ENCODE results near the gene ENPP6. TPM values are rescaled to one million over a fixed set of nuclear protein-coding genes. Genes with fewer than 3 reads are reported as not detected.

Gene ENPP6
- total and polyA plus RNA-seq, 2 of the 13 experiments (the other 11 are each of a cell fraction or from before 2014, with no cell fraction given) = not detected

DNA sequence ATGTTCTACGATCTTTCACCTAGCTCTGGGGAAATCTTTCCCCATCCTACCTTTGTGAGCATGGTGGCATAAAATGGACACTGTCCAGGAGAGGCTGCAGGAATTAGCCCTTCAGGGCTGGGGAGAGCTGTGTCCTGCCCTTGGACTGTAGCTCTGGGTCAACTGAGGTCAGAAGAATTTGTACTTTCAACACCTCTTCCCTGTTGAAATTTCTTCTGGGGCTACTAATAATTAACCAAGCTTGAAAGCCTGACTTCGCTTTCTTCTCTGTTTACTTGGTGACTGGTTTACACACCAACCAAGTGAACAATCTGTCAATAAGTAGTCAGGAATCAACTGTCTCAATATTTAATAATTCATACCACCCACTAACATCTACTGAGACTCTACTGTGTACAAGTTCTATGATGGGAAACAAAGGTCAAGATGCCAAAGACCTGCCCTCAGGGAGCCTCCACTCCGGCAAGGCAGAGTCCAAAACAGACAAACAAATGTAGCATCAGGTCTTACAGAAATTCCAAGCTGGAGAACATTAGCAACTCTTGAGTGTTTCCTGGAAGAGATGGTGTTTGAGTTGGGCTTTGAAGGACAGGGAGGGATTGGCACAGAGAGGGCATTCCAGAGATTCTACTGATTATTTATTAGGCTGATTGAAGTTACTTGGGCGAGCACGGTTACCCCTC is 113.1 kb downstream of the ENPP6 start (continued):
- TF ChIP-seq, protein P1, sequence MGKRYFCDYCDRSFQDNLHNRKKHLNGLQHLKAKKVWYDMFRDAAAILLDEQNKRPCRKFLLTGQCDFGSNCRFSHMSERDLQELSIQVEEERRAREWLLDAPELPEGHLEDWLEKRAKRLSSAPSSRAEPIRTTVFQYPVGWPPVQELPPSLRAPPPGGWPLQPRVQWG (CRISPR knock-in tag; IDR thresholded peaks at IDR 0.05; ENCODE audit: borderline replicate concordance, low read depth) = no peak
- TF ChIP-seq BCL6 (CRISPR knock-in tag; IDR thresholded peaks at IDR 0.05) = peak; percentile 77
- TF ChIP-seq, protein P2, sequence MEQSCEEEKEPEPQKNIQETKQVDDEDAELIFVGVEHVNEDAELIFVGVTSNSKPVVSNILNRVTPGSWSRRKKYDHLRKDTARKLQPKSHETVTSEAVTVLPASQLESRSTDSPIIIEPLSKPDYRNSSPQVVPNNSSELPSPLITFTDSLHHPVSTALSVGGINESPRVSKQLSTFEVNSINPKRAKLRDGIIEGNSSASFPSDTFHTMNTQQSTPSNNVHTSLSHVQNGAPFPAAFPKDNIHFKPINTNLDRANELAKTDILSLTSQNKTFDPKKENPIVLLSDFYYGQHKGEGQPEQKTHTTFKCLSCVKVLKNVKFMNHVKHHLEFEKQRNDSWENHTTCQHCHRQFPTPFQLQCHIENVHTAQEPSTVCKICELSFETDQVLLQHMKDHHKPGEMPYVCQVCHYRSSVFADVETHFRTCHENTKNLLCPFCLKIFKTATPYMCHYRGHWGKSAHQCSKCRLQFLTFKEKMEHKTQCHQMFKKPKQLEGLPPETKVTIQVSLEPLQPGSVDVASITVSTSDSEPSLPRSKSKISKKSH (CRISPR knock-in tag; IDR thresholded peaks at IDR 0.05; ENCODE audit: borderline replicate concordance) = no peak
- TF ChIP-seq MAFF (IDR thresholded peaks at IDR 0.05; ENCODE audit: low read depth, low read length) = no peak
- TF ChIP-seq GABPB1 (CRISPR knock-in tag; IDR thresholded peaks at IDR 0.05) = no peak
- TF ChIP-seq ZNF20 (CRISPR knock-in tag; IDR thresholded peaks at IDR 0.05) = no peak
- TF ChIP-seq, protein P3, sequence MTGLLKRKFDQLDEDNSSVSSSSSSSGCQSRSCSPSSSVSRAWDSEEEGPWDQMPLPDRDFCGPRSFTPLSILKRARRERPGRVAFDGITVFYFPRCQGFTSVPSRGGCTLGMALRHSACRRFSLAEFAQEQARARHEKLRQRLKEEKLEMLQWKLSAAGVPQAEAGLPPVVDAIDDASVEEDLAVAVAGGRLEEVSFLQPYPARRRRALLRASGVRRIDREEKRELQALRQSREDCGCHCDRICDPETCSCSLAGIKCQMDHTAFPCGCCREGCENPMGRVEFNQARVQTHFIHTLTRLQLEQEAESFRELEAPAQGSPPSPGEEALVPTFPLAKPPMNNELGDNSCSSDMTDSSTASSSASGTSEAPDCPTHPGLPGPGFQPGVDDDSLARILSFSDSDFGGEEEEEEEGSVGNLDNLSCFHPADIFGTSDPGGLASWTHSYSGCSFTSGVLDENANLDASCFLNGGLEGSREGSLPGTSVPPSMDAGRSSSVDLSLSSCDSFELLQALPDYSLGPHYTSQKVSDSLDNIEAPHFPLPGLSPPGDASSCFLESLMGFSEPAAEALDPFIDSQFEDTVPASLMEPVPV (CRISPR knock-in tag; IDR thresholded peaks at IDR 0.05) = no peak
- TF ChIP-seq, protein P4, sequence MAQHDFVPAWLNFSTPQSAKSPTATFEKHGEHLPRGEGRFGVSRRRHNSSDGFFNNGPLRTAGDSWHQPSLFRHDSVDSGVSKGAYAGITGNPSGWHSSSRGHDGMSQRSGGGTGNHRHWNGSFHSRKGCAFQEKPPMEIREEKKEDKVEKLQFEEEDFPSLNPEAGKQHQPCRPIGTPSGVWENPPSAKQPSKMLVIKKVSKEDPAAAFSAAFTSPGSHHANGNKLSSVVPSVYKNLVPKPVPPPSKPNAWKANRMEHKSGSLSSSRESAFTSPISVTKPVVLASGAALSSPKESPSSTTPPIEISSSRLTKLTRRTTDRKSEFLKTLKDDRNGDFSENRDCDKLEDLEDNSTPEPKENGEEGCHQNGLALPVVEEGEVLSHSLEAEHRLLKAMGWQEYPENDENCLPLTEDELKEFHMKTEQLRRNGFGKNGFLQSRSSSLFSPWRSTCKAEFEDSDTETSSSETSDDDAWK (CRISPR knock-in tag; IDR thresholded peaks at IDR 0.05) = no peak
- no peak for TF ChIP-seq ZNF3 (CRISPR knock-in tag; IDR thresholded peaks at IDR 0.05)
- no peak for TF ChIP-seq ZNF432 (CRISPR knock-in tag; IDR thresholded peaks at IDR 0.05; ENCODE audit: borderline replicate concordance)
- TF ChIP-seq KDM1A (CRISPR knock-in tag; IDR thresholded peaks at IDR 0.05) = no peak
- peak; percentile 99 for TF ChIP-seq ESRRA (CRISPR knock-in tag; IDR thresholded peaks at IDR 0.05; ENCODE audit: low read depth)
- TF ChIP-seq, protein P5, sequence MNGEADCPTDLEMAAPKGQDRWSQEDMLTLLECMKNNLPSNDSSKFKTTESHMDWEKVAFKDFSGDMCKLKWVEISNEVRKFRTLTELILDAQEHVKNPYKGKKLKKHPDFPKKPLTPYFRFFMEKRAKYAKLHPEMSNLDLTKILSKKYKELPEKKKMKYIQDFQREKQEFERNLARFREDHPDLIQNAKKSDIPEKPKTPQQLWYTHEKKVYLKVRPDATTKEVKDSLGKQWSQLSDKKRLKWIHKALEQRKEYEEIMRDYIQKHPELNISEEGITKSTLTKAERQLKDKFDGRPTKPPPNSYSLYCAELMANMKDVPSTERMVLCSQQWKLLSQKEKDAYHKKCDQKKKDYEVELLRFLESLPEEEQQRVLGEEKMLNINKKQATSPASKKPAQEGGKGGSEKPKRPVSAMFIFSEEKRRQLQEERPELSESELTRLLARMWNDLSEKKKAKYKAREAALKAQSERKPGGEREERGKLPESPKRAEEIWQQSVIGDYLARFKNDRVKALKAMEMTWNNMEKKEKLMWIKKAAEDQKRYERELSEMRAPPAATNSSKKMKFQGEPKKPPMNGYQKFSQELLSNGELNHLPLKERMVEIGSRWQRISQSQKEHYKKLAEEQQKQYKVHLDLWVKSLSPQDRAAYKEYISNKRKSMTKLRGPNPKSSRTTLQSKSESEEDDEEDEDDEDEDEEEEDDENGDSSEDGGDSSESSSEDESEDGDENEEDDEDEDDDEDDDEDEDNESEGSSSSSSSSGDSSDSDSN (CRISPR knock-in tag; IDR thresholded peaks at IDR 0.05) = no peak
- TF ChIP-seq, protein P6, sequence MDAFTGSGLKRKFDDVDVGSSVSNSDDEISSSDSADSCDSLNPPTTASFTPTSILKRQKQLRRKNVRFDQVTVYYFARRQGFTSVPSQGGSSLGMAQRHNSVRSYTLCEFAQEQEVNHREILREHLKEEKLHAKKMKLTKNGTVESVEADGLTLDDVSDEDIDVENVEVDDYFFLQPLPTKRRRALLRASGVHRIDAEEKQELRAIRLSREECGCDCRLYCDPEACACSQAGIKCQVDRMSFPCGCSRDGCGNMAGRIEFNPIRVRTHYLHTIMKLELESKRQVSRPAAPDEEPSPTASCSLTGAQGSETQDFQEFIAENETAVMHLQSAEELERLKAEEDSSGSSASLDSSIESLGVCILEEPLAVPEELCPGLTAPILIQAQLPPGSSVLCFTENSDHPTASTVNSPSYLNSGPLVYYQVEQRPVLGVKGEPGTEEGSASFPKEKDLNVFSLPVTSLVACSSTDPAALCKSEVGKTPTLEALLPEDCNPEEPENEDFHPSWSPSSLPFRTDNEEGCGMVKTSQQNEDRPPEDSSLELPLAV (CRISPR knock-in tag; conservative IDR thresholded peaks at IDR 0.05; ENCODE audit: low read depth) = no peak
- TF ChIP-seq, protein P7, sequence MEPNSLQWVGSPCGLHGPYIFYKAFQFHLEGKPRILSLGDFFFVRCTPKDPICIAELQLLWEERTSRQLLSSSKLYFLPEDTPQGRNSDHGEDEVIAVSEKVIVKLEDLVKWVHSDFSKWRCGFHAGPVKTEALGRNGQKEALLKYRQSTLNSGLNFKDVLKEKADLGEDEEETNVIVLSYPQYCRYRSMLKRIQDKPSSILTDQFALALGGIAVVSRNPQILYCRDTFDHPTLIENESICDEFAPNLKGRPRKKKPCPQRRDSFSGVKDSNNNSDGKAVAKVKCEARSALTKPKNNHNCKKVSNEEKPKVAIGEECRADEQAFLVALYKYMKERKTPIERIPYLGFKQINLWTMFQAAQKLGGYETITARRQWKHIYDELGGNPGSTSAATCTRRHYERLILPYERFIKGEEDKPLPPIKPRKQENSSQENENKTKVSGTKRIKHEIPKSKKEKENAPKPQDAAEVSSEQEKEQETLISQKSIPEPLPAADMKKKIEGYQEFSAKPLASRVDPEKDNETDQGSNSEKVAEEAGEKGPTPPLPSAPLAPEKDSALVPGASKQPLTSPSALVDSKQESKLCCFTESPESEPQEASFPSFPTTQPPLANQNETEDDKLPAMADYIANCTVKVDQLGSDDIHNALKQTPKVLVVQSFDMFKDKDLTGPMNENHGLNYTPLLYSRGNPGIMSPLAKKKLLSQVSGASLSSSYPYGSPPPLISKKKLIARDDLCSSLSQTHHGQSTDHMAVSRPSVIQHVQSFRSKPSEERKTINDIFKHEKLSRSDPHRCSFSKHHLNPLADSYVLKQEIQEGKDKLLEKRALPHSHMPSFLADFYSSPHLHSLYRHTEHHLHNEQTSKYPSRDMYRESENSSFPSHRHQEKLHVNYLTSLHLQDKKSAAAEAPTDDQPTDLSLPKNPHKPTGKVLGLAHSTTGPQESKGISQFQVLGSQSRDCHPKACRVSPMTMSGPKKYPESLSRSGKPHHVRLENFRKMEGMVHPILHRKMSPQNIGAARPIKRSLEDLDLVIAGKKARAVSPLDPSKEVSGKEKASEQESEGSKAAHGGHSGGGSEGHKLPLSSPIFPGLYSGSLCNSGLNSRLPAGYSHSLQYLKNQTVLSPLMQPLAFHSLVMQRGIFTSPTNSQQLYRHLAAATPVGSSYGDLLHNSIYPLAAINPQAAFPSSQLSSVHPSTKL (CRISPR knock-in tag; IDR thresholded peaks at IDR 0.05) = peak; percentile 92

Measured in HepG2 (cell line).